ENCODE measurements around the gene DPAGT1. TPM values are rescaled to one million over a fixed set of nuclear protein-coding genes. Genes with fewer than 3 reads are reported as not detected.

Gene DPAGT1
- total RNA-seq, 1 donor from 2014 or later = 12.1 TPM

GRCh38 chr11:119113716-119114115 lies 12.1 kb upstream of the DPAGT1 start:
- TF ChIP-seq CTCF (IDR thresholded peaks at IDR 0.05; ENCODE audit: insufficient read depth, low read length, severe bottlenecking) = no peak
- FAIRE-seq (no peak), DNase-seq (ENCODE audit: low read depth) (no peak)
- Histone ChIP-seq H3K27me3 (ENCODE audit: control insufficient read depth, insufficient read depth, low read length) (no peaks in the 10 kb centered on the region), H3K4me3 (ENCODE audit: low read depth, low read length) (no peak overlapping the region), H3K36me3 (ENCODE audit: control insufficient read depth, insufficient read depth, low read length) (peaks cover 10% of the 10 kb centered on the region)

DNA sequence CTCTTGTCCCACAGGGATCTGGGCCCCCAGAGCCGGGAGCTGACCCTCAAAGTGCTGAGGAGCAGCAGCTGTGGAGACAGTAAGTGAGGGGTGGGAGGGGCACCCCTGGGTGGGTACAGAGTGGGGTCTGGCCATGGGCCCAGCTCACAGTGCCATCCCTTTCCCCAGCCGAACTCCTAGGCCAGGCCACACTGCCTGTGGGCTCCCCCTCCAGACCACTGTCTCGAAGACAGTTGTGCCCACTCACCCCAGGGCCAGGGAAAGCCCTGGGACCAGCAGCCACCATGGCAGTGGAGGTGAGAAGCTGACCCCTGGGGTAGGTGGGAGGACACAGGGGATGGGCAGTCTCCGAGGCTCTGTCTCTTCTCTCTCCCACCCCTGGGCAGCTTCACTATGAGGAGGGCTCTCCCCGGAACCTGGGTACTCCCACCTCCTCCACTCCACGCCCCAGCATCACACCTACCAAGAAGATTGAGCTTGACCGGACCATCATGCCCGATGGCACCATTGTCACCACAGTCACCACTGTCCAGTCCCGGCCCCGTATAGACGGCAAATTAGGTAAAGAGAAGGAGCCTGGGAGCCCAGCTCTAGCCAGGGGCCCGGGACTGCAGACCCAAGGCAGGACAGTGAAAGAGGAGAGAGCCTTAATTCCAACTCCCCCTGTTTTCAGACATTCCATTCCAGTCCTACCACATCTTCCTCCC lies 10.8 kb upstream of the DPAGT1 start:
- H3K36me3 ChIP-seq (ENCODE audit: control insufficient read depth, insufficient read depth, low read length) = peaks cover 10% of the 10 kb centered on the region
- TF ChIP-seq CTCF (IDR thresholded peaks at IDR 0.05; ENCODE audit: insufficient read depth, low read length, severe bottlenecking) = no peak

DNA sequence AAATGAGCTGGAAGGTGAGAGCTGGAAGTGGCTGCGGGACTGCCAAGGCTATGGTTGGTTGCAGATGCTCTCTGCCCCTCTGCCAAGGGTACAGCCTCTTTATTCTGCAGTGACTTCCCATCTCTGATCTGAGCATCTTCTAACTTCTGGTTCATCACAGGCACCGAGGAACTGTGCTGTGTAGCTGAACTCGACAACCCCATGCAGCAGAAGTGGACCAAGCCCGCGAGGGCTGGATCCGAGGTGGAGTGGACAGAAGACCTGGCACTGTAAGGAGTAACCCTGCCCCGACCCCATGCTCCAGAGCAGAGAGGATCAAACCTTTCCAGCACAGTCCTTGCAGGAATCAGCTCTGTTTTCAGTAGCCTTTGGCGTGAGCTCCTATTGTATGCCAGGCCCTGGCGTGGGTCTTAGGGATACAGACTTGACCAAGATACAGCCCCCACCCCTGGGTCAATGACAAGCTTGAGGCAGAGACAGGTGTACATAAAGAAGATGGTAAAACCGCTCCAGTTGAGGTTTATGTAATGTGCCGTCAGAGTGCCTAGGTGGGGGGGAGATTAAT lies 9.8 kb upstream of the DPAGT1 start:
- no peak for TF ChIP-seq CTCF (IDR thresholded peaks at IDR 0.05; ENCODE audit: insufficient read depth, low read length, severe bottlenecking)
- DNase-seq (ENCODE audit: low read depth) (no peak), FAIRE-seq (no peak)
- no peak overlapping the region for H3K4me3 ChIP-seq (ENCODE audit: low read depth, low read length)
- H3K36me3 ChIP-seq (ENCODE audit: control insufficient read depth, insufficient read depth, low read length) = peaks cover 8% of the 10 kb centered on the region
- no peaks in the 10 kb centered on the region for H3K27me3 ChIP-seq (ENCODE audit: control insufficient read depth, insufficient read depth, low read length)

More for the DNA sequence above, 10.8 kb upstream of the DPAGT1 start:
- FAIRE-seq (no peak), DNase-seq (ENCODE audit: low read depth) (no peak)
- Histone ChIP-seq H3K4me3 (ENCODE audit: low read depth, low read length) (no peak overlapping the region), H3K27me3 (ENCODE audit: control insufficient read depth, insufficient read depth, low read length) (no peaks in the 10 kb centered on the region)

DNA sequence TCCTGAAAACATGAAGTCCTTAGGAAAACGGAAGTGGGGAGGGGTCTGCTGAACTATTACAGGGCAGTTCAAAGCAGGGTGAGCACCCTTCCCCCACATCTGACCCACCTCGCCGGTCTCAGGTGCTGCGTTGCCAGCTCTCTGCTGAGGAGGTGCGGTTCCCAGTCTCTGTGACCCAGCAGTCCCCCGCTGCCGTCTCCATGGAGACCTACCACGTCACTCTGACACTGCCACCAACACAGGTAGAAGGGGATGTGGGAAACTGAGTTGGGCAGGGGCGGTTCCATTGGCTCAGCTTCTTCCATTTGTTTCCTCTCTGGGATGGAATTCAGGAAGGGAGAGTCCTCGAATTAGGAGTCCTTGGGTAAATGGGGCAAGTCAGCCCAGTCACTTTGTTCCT lies 8.8 kb upstream of the DPAGT1 start:
- DNase-seq (ENCODE audit: low read depth) (no peak), FAIRE-seq (no peak)
- peaks cover 8% of the 10 kb centered on the region for H3K36me3 ChIP-seq (ENCODE audit: control insufficient read depth, insufficient read depth, low read length)
- no peak overlapping the region for H3K4me3 ChIP-seq (ENCODE audit: low read depth, low read length)
- no peak for TF ChIP-seq CTCF (IDR thresholded peaks at IDR 0.05; ENCODE audit: insufficient read depth, low read length, severe bottlenecking)
- no peaks in the 10 kb centered on the region for H3K27me3 ChIP-seq (ENCODE audit: control insufficient read depth, insufficient read depth, low read length)

DNA sequence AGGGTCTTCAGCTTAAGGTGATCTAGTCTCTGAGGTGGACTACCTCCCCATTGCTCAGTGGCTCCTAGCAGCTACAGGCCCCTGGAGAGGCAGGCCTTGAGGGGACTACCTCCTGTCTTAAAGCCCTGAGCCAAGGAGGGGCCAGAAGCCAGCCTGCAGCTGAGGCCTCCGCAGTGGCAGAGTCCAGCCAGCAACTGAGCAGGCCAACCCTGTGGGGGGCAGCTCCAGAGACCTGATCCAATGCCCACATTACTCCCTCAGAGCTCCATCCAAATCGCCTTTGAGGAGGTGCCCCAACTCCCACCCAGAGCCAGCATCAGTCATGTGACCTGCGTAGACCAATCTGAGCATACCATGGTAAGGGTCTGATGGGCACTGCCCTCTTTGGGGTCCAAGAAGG lies 8.2 kb upstream of the DPAGT1 start:
- Histone ChIP-seq H3K27me3 (ENCODE audit: control insufficient read depth, insufficient read depth, low read length) (no peaks in the 10 kb centered on the region), H3K36me3 (ENCODE audit: control insufficient read depth, insufficient read depth, low read length) (peaks cover 8% of the 10 kb centered on the region), H3K4me3 (ENCODE audit: low read depth, low read length) (no peak overlapping the region)
- DNase-seq (ENCODE audit: low read depth) = no peak
- no peak for TF ChIP-seq CTCF (IDR thresholded peaks at IDR 0.05; ENCODE audit: insufficient read depth, low read length, severe bottlenecking)
- FAIRE-seq = no peak

GRCh38 chr11:119108857-119109221 lies 7.2 kb upstream of the DPAGT1 start:
- peaks cover 8% of the 10 kb centered on the region for H3K36me3 ChIP-seq (ENCODE audit: control insufficient read depth, insufficient read depth, low read length)
- FAIRE-seq (no peak), DNase-seq (ENCODE audit: low read depth) (no peak)
- no peak overlapping the region for H3K4me3 ChIP-seq (ENCODE audit: low read depth, low read length)
- no peak for TF ChIP-seq CTCF (IDR thresholded peaks at IDR 0.05; ENCODE audit: insufficient read depth, low read length, severe bottlenecking)
- no peaks in the 10 kb centered on the region for H3K27me3 ChIP-seq (ENCODE audit: control insufficient read depth, insufficient read depth, low read length)
